Endothelial cell of umbilical vein (primary cell): ENCODE results near the gene TAS1R1. TPM values are rescaled to one million over a fixed set of nuclear protein-coding genes. Genes with fewer than 3 reads are reported as not detected.

Experiments used
- BruUV-seq: library from RNA; stranded (reverse); fragments of 400-500 nt; replicated peaks from 2 replicates; lab custom pipeline; 2021; lab: Mats Ljungman, UMichigan
- CTCF ChIA-PET: fragments of 300-600, 350-600 bp; sonication (Branson Sonifier 250); formaldehyde crosslinking; loops from one replicate; lab custom pipeline; 2021; ENCODE audit warnings: antibody characterized with exemption, inconsistent platforms; lab: Charles Lee
- POLR2A ChIA-PET: fragments of 300-600, 350-600 bp; sonication (Branson Sonifier 250); formaldehyde crosslinking; loops from one replicate; lab custom pipeline; 2021; ENCODE audit warnings: antibody characterized with exemption, inconsistent platforms; lab: Charles Lee
- DNase-seq: peaks from one replicate; pipeline ENCODE4 v3.0.0-alpha.2; 2011; ENCODE audit warnings: low read depth, low spot score
- FAIRE-seq: peaks from 2 replicates; lab custom pipeline; 2011; peaks lifted over from hg19 to GRCh38; lab: Jason Lieb, UNC
- H2AFZ ChIP-seq: 2 replicates; pipeline ENCODE4 v1.6.0; 2012; ENCODE audit warnings: low read depth, low read length, control low read depth, inconsistent platforms
- H3K27ac ChIP-seq: 2 replicates; pipeline ENCODE4 v1.5.1; 2011; ENCODE audit warnings: low read depth, mild to moderate bottlenecking, control low read depth, low read length, moderate library complexity; ENCODE audit not compliant: insufficient read depth
- H3K27me3 ChIP-seq, 2 experiments: 2 replicates each; pipeline versions ENCODE4 v1.6.0 to v1.6.1; 2011; ENCODE audit warnings: low read length in 2 of 2, mixed read lengths in 1 of 2; ENCODE audit not compliant: control insufficient read depth in 2 of 2, insufficient read depth in 2 of 2
- H3K36me3 ChIP-seq, 2 experiments: 2 replicates in 1 of 2; 3 replicates in 1 of 2; pipeline ENCODE4 v1.5.1; 2011; ENCODE audit warnings: low read length in 2 of 2, mild to moderate bottlenecking in 1 of 2, moderate library complexity in 1 of 2; ENCODE audit not compliant: control insufficient read depth in 2 of 2, insufficient read depth in 2 of 2; ENCODE audit errors: extremely low read depth in 1 of 2
- H3K4me1 ChIP-seq: 3 replicates; pipeline ENCODE4 v1.5.1; 2011; ENCODE audit warnings: mild to moderate bottlenecking, low read length; ENCODE audit not compliant: control insufficient read depth, insufficient read depth; ENCODE audit errors: extremely low read depth
- H3K4me2 ChIP-seq: 2 replicates; pipeline ENCODE4 v1.6.1; 2011; ENCODE audit warnings: low read length, control low read depth, mixed read lengths; ENCODE audit not compliant: insufficient read depth
- H3K4me3 ChIP-seq, 3 experiments: fragments of 200-600 bp in 1 of 3; sonication (generic), shearing (Covaris generic) in 1 of 3; replicated peaks in 1 of 3; 2 replicates each; pipeline ENCODE4 v1.5.1; 2011 to 2016; ENCODE audit warnings: control low read depth in 3 of 3, low read length in 3 of 3, mild to moderate bottlenecking in 2 of 3, inconsistent platforms in 1 of 3, low read depth in 1 of 3, moderate library complexity in 1 of 3; ENCODE audit not compliant: insufficient read depth in 1 of 3
- H3K79me2 ChIP-seq: 2 replicates; pipeline ENCODE4 v1.6.0; 2012; ENCODE audit warnings: low read length, inconsistent platforms; ENCODE audit not compliant: control insufficient read depth, insufficient read depth
- H3K9ac ChIP-seq: replicated peaks from 2 replicates; pipeline ENCODE3; 2011; ENCODE audit warnings: low read length, control low read depth; ENCODE audit not compliant: insufficient read depth; ENCODE audit errors: extremely low read depth
- H3K9me1 ChIP-seq: replicated peaks from 3 replicates; pipeline ENCODE4 v1.6.0; 2011; ENCODE audit warnings: mild to moderate bottlenecking, low read length; ENCODE audit not compliant: control insufficient read depth, insufficient read depth; ENCODE audit errors: extremely low read depth
- H3K9me3 ChIP-seq: replicated peaks from 2 replicates; pipeline ENCODE4 v1.5.1; 2012; ENCODE audit warnings: low read length, inconsistent platforms; ENCODE audit not compliant: control insufficient read depth, insufficient read depth
- H4K20me1 ChIP-seq: replicated peaks from 2 replicates; pipeline ENCODE3; 2011; ENCODE audit warnings: mild to moderate bottlenecking, low read length; ENCODE audit not compliant: control insufficient read depth, insufficient read depth; ENCODE audit errors: extremely low read depth
- EZH2 ChIP-seq: IDR thresholded peaks from 2 replicates; pipeline ENCODE4 v1.6.1; 2012; ENCODE audit warnings: borderline replicate concordance, low read depth, mild to moderate bottlenecking, moderate library complexity, low read length, inconsistent platforms; ENCODE audit not compliant: severe bottlenecking
- FOS ChIP-seq: IDR thresholded peaks from 2 replicates; pipeline ENCODE4 v1.6.1; 2011; ENCODE audit warnings: mild to moderate bottlenecking, low read length, moderate library complexity, borderline replicate concordance; ENCODE audit not compliant: insufficient read depth
- GATA2 ChIP-seq: IDR thresholded peaks from 2 replicates; pipeline ENCODE4 v1.7.0; 2011; ENCODE audit warnings: low read depth, mild to moderate bottlenecking, moderate library complexity, mixed read lengths, low read length; ENCODE audit not compliant: insufficient read length, insufficient read depth
- JUN ChIP-seq: IDR thresholded peaks from 2 replicates; pipeline ENCODE4 v1.6.1; 2011; ENCODE audit warnings: borderline replicate concordance, low read depth; ENCODE audit not compliant: insufficient read length, insufficient read depth
- MYC ChIP-seq: IDR thresholded peaks from one replicate; pipeline ENCODE4 v1.6.1; 2011; ENCODE audit warnings: mild to moderate bottlenecking, low read depth, low read length
- POLR2A ChIP-seq: IDR thresholded peaks from 2 replicates; pipeline ENCODE4 v1.6.1; 2012; ENCODE audit warnings: low read depth, mild to moderate bottlenecking, control low read depth, low read length
- dilution Hi-C: fragments of 300-500 bp; cut with MboI; formaldehyde crosslinking; loops from one replicate; pipeline ENCODE4 v1.15.0; 2019; ENCODE audit warnings: low sequenced_read_pairs; ENCODE audit not compliant: extremely low pct_ligation_motif_present
- intact Hi-C: fragments of 100-400 bp; cut with micrococcal nuclease; formaldehyde crosslinking; loops from one replicate; pipeline ENCODE4 v1.10.0; 2022
- polyA plus RNA-seq, 4 experiments: library from polyadenylated mRNA; depleted of rRNA in 3 of 4; stranded (reverse) in 3 of 4; unstranded in 1 of 4; fragments of >200 nt; gene quantifications; 2 replicates each; pipeline versions ENCODE4 v1.2.1 to v1.2.3, GENCODE V29; 2011 to 2012; ENCODE audit warnings: missing spikeins in 1 of 4
- total RNA-seq: library from RNA; stranded (reverse); gene quantifications from 2 replicates; pipeline ENCODE4 v1.2.3, GENCODE V29; 2021
- TF ChIP-seq, protein P1 (sequence below): IDR thresholded peaks from 2 replicates; pipeline ENCODE4 v1.6.1; 2011; ENCODE audit not compliant: insufficient read depth, insufficient read length
- TF ChIP-seq, protein P2 (sequence below), 2 donors: IDR thresholded peaks; 1 replicate in 1 of 2; 2 replicates in 1 of 2; pipeline ENCODE4 v1.5.1; 2011; ENCODE audit warnings: low read length in 2 of 2, mild to moderate bottlenecking in 2 of 2, moderate library complexity in 2 of 2, control low read depth in 1 of 2, inconsistent platforms in 1 of 2, low read depth in 1 of 2; ENCODE audit not compliant: insufficient read depth in 1 of 2; ENCODE audit errors: extremely low read depth in 1 of 2

The TAS1R1 gene
- total and polyA plus RNA-seq, 2 donors (not counting 3 experiments of a cell fraction or from before 2014, with no cell fraction given), result not detected

DNA sequence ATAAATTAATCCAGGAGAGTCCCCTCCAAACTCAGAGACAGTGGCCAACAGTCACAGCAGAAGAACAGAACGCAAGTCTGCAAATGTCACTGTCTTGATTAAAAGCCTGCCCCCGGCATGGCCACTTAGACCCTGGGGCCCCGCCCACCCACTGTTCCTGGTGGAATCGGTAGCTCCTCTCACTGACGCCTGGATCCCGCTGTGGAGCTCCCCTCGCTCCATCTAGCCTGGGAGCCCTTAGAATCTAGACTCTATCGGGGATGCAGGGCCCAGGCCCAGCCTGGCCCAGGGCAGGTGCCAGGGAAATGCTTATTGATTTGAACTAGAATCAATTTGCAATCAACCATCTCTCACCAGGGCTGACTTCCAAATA lies 42.2 kb upstream of the TAS1R1 start:
- H3K27ac ChIP-seq, result no peak overlapping the region
- DNase-seq, result no peak
- POLR2A ChIA-PET, result no interaction called here

More for the DNA sequence above, 42.2 kb upstream of the TAS1R1 start:
- no peaks in the 10 kb centered on the region for H3K9me1 ChIP-seq
- no peaks in the 10 kb centered on the region for H3K36me3 ChIP-seq
- intact Hi-C loops (no loop called here), dilution Hi-C loops (no loop called here)
- no peak overlapping the region for H3K4me2 ChIP-seq
- TF ChIP-seq GATA2, result no peak
- no peak for TF ChIP-seq POLR2A
- TF ChIP-seq EZH2, result no peak
- TF ChIP-seq, protein P1, sequence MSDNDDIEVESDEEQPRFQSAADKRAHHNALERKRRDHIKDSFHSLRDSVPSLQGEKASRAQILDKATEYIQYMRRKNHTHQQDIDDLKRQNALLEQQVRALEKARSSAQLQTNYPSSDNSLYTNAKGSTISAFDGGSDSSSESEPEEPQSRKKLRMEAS, result no peak
- TF ChIP-seq JUN, result no peak
- TF ChIP-seq, protein P2, sequence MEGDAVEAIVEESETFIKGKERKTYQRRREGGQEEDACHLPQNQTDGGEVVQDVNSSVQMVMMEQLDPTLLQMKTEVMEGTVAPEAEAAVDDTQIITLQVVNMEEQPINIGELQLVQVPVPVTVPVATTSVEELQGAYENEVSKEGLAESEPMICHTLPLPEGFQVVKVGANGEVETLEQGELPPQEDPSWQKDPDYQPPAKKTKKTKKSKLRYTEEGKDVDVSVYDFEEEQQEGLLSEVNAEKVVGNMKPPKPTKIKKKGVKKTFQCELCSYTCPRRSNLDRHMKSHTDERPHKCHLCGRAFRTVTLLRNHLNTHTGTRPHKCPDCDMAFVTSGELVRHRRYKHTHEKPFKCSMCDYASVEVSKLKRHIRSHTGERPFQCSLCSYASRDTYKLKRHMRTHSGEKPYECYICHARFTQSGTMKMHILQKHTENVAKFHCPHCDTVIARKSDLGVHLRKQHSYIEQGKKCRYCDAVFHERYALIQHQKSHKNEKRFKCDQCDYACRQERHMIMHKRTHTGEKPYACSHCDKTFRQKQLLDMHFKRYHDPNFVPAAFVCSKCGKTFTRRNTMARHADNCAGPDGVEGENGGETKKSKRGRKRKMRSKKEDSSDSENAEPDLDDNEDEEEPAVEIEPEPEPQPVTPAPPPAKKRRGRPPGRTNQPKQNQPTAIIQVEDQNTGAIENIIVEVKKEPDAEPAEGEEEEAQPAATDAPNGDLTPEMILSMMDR (IDR thresholded peaks at IDR 0.05; ENCODE audit: extremely low read depth in 1 of 2, insufficient read depth in 1 of 2, low read depth in 1 of 2, low read length in 2 of 2), result no peak
- TF ChIP-seq MYC, result no peak
- no peak for TF ChIP-seq FOS
- no peak overlapping the region for H3K9ac ChIP-seq
- no peak for FAIRE-seq
- H3K79me2 ChIP-seq, result no peaks in the 10 kb centered on the region
- no peak overlapping the region for H2AFZ ChIP-seq
- H3K27me3 ChIP-seq, result no peaks in the 10 kb centered on the region
- no peaks in the 10 kb centered on the region for H3K9me3 ChIP-seq
- CTCF ChIA-PET, result interaction anchor here (0.7 to 4.5 kb wide), 2 partner anchors 11 to 22 kb away, joined by 3 to 32 read pairs; partner anchors contain the start of gene PLEKHG5
- BruUV-seq, result no TSS peak
- H3K4me3 ChIP-seq, result no peak overlapping the region
- no peaks in the 10 kb centered on the region for H4K20me1 ChIP-seq
- H3K4me1 ChIP-seq, result no peaks in the 10 kb centered on the region
